ENCODE results near the gene ALG8.
"Not testable (repeated sequence)": the region's sequence is repeated elsewhere in the genome, so short reads cannot be mapped to it uniquely, and the experiment has no call there.

ALG8 gene

GRCh38 chr11:78139422-78140391, at the start of gene ALG8:
ALG8 (minus strand) TSS chr11:78139626; CDS start chr11:78139588, 38 bp downstream.
- in situ Hi-C loops (cut with HindIII; ENCODE audit: low sequenced_read_pairs) = no loop called here

DNA sequence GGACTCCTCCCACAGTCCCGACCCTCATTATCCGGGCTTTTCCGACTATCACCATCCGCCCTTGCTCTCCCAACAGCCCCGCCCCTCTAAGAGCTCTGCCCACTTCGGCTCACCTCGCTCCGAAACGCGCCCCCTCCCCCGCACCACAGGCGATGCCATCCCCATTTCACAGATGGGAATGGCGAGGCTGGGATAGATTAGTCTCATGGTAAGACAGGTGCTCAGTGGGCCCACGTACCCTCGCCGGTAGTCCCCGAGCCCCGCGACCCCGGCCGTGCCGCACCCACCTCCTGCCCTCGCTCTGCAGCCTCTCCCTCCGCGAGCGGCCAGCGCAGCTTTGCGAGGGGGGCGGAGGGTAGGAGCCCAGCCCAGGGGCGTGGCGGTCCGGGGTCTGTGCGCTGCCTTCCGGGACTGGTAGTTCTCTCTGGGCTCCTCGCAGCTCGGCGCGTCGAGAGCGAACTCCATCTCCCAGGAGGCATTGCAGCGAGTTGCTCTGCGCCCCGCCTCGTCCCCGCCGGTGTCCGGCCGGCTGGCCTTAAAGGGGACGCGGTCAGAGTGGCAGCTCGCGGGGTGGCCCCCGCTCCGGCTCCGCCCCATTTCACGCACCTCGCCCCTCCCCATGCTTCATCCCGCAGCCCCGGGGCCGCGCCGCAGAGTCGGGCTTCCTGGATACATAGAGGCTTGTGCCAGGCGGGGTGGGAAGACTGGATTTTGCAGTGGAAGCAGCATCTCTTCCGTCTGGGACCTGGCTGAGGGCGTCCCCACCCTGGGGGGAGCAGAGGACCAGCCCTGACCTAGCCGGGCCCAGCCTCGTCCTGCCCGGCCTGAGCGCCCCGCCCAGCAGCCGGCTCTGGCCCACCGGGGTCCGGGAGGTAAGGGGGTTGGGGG, 49.1 kb upstream of the ALG8 start, which contains the start of the genes KCTD21 and USP35:
TSS of gene KCTD21 (minus strand) at position 341 of the 888 bp plus-strand sequence. CDS start 14,072 bp downstream, outside the sequence.
TSS of gene USP35 (plus strand) at position 634 of the 888 bp plus-strand sequence. CDS start 7,327 bp downstream, outside the sequence.
- in situ Hi-C loops (cut with HindIII; ENCODE audit: low sequenced_read_pairs) = no loop called here

DNA sequence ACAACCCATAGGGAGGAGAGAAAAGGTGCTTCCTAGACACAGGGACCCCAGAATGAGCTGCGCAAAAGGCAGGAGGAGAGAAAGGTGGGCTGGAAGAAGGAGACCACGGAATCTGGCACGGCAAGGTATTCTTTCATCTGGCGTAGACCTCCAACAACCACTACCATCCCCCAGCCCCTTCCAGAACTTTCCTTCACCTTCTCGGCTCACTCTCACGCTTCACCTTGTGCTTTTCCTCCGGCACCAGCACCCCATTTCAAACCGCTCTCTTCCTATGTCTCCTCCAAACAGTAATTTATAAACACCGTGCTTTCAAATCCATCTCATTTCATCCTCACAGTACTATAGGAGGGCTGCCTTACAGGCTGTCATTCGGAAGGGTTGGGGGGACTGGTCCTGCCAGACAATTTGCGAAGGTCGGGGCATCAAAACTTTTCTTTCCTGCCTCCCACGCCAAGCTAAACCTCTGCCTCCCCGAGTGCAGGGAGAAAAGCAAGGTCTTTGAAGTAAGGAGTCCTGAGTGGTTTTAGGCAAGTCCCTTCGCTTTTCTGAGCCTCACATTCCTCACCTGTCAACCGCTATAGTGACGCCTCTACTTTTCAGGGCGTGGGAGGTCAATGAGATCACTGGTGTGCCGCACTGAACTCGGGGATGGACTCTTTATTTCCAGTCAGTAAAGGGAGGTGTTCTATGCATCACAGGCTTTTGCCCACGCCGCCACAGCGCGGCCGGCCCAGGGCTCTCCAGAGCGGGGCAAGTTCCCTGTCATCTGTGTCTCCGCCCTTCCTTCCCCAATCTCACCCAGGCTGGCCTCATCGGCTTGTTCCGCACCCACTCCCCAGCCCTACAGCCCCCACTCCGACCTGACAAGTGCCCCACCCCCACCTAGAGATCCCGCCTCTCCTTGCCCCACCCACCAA, 48.2 kb upstream of the ALG8 start:
- in situ Hi-C loops (cut with HindIII; ENCODE audit: low sequenced_read_pairs) = no loop called here

DNA sequence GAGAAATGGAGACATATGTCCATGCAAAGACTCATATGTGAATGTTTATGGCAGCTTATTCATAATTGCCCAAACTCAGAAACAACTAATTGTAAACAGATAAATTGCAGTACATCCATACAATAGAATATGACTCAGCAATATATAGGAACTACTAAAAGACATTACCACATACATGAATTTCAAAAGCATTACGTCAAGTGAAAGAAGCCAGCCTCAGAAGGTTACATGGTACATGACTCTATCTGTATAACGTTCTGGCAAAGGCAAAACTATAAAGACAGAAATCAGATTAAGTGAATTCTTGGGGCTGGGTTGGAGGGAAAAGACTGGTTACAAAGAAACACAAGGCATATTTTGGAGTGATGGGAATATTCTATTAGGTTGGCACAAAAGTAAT, 41.8 kb upstream of the ALG8 start:
- in situ Hi-C loops (cut with HindIII; ENCODE audit: low sequenced_read_pairs) = no loop called here

DNA sequence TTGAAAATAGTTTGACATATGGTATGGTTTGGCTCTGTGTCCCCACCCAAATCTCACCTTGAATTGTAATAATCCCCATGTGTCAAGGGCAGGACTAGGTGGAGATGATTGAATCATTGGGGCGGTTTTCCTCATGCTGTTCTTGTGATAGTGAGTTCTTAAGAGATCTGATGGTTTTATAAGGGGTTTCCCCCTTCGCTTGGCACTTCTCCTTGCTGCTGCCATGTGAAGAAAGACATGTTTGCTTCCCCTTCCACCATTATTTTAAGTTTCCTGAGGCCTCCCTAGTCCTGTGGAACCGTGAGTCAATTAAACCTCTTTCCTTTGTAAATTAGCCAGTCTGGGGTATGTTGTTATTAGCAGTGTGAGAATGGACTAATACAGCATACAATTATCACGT, 41.3 kb upstream of the ALG8 start:
- in situ Hi-C loops (cut with HindIII; ENCODE audit: low sequenced_read_pairs) = no loop called here

GRCh38 chr11:78179459-78180071, 40.1 kb upstream of the ALG8 start:
- in situ Hi-C loops (cut with HindIII; ENCODE audit: low sequenced_read_pairs) = no loop called here

- in situ Hi-C loops (cut with HindIII; ENCODE audit: low sequenced_read_pairs) = no loop called here
These were observed 37.8 kb upstream of the ALG8 start for GRCh38 chr11:78177216-78177615.

DNA sequence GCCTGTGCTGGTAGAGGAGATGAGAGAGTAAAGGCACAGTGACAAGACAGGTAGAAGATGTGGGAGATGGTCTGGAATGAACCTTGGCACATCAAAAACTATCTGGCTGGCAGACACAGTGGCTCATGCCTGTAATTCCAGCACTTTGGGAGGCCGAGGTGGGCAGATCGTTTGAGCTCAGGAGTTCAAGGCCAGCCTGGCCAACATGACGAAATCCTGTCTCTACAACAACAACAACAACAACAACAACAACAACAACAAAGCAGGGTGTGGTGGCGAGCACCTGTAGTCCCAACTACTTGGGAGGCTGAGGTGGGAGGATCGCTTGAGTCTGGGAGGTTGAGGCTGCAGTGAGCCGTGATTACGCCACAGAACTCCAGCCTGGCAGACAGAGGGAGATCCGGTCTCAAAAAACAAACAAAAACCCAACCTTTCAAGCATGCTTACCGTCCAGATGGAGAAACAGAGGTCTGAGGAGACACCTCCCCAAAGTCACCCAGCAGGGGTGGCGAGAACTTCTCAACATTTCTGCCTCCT, 37.2 kb upstream of the ALG8 start:
- in situ Hi-C loops (cut with HindIII; ENCODE audit: low sequenced_read_pairs) = no loop called here

GRCh38 chr11:78175862-78176261, 36.4 kb upstream of the ALG8 start:
- in situ Hi-C loops (cut with HindIII; ENCODE audit: low sequenced_read_pairs) = not testable (repeated sequence)

- in situ Hi-C loops (cut with HindIII; ENCODE audit: low sequenced_read_pairs) = no loop called here
These were observed 32.5 kb upstream of the ALG8 start for GRCh38 chr11:78171951-78172350.

DNA sequence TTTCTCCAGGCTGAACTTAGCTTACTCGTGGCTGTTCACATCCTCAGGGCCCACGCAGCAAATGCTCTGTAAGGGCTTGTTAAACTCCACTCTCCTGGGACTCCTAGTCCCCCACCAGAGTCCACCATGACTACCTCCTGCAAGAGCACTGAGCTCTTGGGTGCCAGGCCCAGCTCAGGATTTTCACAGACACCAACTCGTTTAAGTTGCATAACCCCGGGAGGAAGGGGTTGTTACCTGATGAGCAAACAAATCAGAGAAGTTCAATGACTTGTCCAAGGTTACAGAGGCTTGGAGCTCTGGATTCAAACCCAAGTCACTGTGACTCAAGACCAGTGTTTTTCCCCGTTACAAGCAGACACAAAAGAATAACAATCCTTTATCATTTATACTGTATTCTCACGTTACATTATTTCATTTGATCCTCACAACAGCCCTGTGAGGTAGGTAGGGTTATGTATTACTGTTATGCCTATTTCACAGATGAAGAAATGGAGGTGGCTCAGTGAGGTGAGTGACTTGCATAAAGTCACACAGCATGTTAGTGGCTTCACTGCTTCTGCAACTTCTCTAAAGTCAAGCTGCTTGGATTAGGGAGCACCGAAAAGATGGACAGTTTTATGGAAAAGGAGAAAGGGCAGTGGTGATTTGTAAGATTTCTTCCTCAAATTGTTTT, 31.6 kb upstream of the ALG8 start:
- in situ Hi-C loops (cut with HindIII; ENCODE audit: low sequenced_read_pairs) = no loop called here

DNA sequence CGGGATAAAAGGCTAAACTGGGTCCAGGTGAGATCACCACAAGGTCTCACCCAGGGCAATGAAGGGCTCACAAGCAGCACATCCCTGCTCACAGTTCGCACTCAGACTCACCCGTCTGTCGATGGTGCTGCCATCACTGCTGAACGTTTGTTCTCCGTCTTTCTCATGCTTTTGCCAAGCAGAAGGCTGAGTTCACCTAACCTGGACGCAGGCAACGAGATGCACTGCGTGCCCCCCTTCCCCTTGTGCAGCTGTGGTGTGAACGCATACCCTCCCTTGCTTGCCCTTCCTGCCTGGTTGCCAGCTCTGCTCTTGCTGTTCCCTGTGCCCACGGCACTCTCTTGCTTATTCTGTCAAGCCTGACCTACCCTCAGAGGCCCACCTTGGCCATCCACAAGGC, 31.0 kb upstream of the ALG8 start:
- in situ Hi-C loops (cut with HindIII; ENCODE audit: low sequenced_read_pairs) = no loop called here

- in situ Hi-C loops (cut with HindIII; ENCODE audit: low sequenced_read_pairs) = no loop called here
These were observed 29.4 kb upstream of the ALG8 start for GRCh38 chr11:78168539-78169477.

- in situ Hi-C loops (cut with HindIII; ENCODE audit: low sequenced_read_pairs) = no loop called here
These were observed 27.5 kb upstream of the ALG8 start for GRCh38 chr11:78166855-78167469.

DNA sequence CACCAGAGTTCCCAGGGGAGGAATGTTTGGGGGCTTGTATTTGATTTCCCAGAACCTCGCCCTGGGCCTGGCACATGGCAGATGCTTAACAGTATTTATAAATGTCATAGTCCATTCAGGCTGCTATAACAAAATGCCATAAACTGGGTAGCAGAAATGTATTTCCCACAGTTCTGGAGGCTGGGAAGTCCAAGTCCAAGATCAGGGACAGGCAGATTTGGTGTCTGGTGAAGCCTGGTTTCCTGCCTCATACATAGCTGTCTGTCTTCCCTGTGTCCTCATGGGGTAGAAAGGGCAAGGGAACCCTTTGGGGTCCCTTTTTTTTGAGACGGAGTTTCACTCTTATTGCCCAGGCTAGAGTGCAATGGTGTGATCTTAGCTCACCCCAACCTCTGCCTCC, 25.0 kb upstream of the ALG8 start:
- in situ Hi-C loops (cut with HindIII; ENCODE audit: low sequenced_read_pairs) = no loop called here

DNA sequence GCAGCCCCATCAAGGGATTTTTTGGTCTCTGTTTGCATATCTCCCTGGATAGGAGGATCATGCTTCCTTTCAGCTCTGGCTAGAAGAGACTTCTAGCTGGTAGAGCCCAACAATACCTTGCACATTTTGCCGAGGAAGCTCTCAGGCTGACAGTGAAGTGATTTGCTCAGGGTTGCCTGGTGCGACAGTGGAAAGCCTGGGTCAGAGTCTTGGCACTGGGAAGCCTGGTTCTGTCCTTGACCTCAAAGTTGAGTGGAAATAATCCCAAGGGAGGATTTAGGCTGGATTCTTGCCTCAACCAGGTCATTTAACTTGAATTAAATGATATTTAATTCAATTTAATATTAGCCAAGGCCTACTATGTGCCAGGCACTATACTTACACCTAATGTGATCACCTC, 24.4 kb upstream of the ALG8 start:
- in situ Hi-C loops (cut with HindIII; ENCODE audit: low sequenced_read_pairs) = no loop called here

DNA sequence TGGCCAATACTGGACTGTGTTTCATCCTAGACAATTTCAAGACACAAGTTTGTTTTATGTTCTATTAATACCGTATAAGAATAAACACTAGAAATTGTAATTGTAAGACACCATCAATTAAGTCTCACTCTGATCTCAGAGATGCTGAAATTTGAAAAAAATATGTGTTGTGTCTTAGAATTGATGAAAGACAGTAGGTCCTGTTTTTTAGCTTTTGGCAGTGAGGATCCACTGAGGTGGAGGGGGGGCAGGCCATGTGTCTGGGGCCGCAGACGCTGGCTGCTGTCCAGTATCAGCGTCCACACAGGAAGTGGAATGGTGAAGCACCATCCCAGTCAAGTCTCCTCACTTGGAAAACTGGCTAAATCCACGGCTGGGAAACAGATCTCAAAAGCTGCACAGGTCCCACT, 22.5 kb upstream of the ALG8 start:
- in situ Hi-C loops (cut with HindIII; ENCODE audit: low sequenced_read_pairs) = no loop called here

DNA sequence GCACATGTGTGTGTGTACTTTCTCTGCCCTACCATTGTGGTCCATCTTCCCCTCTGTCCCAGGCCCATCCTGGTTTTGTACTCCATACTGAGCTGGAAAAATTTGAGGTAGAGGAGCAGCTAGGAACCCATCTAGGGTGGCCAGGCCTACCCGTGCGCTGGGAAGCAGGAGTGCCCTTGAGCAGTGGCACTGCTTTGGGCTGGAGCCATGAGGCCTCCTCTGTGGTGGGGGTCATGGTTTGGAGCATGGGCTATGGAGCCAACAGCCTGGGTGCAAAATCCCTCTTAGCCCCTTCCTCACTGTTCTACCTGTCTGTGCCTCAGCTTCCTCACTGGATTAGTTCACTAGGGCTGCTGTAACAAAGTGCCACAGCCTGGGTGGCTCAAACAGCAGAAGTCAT, 21.9 kb upstream of the ALG8 start:
- in situ Hi-C loops (cut with HindIII; ENCODE audit: low sequenced_read_pairs) = no loop called here

Measured in DLD1 (cell line).